Stimulated activated naive CD8-positive, alpha-beta T cell treated with anti-CD3 and anti-CD28 coated beads, Interleukin-15, Interleukin-2, amounts not matched to agents 100 U/mL and 50 U/mL, for 24 hours (primary cell): ENCODE results near the gene UMPS.
"Not testable (repeated sequence)": the region's sequence is repeated elsewhere in the genome, so short reads cannot be mapped to it uniquely, and the experiment has no call there.

Experiments used
- ATAC-seq: fragments of 150-1000 bp; cut with Tn5 transposase; one replicate; pipeline ENCODE4 v1.10.0; 2021
- DNase-seq: peaks from one replicate; pipeline ENCODE4 v3.0.0; 2021

UMPS gene

GRCh38 chr3:124780356-124780755, 50.1 kb downstream of the UMPS start:
- ATAC-seq, result no peak
- no peak for DNase-seq

GRCh38 chr3:124780761-124781475, 50.7 kb downstream of the UMPS start:
- ATAC-seq (no peak), DNase-seq (no peak)

DNA sequence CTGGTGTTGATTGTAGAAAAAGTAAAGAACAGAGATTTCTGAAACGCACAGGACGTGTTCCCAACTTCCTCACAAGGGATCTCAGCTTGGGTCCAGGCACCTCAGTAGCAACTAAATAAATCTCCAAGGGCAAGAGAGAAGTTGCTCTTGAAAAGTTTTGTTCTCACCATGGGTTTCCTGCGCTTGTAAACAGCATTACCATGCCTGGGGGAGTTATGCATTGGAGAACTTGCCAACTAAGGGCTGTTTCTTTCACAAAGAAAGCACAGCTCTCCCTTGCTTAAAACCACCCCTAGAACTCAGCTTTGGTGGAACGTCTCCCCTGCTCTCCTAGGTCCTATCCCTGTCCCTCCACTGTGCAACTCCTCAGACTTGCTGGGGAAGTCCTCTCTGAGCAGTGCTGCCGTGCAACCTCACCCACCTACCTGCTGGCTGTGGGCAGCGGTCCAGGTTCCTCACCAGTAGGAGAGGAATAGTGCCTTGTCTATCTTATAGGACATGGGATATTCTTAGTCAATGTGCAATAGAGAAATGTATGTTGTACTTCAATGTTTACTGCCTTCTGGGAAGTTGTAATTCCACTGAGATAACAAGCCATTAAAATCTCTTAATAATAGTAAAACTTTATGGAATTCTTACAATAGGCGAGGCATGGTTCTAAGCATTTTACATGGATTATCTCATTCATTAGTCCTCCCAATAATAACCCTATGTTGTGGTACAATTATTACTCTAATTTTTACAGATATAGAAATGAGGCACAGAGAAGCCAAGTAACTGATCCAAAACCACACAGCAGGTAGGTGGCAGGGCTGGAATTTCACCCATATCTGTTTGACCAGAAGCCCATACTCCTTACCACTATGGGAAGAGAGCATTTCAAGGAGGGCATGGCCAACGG, 51.5 kb downstream of the UMPS start:
- ATAC-seq, result no peak
- DNase-seq, result no peak

- ATAC-seq, DNase-seq: not testable (repeated sequence)
Observed at GRCh38 chr3:124782377-124782712, 52.1 kb downstream of the UMPS start.

DNA sequence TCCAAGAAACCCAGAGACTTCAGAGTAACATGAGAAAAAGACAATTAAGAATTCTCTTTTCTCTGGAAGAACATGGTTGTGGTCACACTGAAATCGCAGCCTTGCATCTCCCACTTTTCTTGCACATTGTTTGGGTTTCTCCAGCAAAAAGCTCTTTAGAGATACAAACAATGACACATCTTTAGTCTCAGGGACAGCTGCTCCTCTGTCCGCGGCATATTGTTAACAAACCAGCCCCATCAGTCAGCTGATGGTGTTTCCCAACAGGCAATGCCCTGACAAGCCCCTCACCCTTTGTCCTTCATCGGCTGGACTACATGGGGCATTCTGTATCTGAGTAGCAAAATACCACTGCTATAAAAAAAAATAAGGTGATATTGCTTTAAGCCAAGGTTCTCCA, 53.4 kb downstream of the UMPS start:
- no peak for DNase-seq

DNA sequence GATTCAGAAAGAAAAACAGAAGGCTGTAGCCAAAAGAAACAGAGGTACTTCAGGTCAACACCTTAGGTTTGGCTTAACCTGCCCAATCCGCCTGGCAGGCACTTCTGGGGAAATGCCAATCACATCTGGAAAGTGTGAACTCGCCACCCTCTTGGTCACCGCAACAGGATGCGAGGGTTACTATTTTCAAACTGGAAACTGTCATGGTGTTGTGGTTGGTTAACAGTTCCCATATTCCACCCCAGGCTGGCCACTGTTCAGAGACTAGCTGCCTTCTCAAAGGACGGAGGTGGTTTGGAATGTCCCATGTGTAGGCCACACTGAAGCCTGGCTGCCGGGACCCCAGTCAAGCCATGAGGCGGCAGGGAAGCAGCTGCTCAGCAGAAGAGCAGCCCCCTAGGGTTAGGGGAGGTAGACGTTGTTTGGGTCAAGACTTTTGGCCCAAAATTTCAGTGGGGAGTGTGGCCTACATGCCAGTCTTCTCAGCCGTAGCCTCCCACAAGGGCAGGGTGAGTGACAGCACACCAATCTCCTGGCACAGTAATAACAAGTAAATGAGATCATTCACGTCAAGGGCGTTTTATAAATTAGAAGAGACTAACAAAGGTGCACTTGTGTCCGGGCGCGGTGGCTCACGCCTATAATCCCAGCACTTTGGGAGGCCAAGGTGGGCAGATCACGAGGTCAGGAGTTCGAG, 54.6 kb downstream of the UMPS start:
- ATAC-seq, result peak; percentile 10
- DNase-seq, result peak; percentile 9

More for the DNA sequence above, 53.4 kb downstream of the UMPS start:
- no peak for ATAC-seq

- ATAC-seq (no peak), DNase-seq (no peak)
Observed at GRCh38 chr3:124785973-124786372, 55.7 kb downstream of the UMPS start.

- peak; percentile 39 for ATAC-seq
- peak; percentile 15 for DNase-seq
Observed at GRCh38 chr3:124786511-124787241, 56.4 kb downstream of the UMPS start.

GRCh38 chr3:124787476-124788195, 57.4 kb downstream of the UMPS start:
- no peak for DNase-seq
- peak; percentile 67 for ATAC-seq

DNA sequence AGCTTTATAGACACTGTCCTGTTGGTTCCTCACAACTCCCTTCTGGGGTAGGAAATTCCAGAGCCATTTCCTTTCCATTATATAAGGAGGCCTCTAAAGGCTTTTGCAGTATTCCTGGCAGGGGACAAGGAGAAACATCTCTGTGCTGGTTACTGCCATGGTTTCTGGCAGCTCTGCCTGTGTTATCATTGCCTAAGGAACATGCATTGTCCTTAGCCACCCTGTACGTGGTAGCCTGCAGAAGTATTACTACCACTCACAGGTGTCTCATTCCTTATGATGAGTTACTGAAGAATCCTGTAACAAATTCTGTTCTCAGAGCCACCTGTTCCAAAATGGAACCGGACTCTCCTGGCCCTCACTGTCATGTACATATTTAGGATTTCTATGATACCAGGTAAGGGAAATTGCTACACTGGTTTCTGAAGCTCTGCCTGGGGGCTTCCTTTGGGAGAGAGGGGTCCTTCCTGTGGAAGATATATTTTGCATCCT, 58.0 kb downstream of the UMPS start:
- DNase-seq, result no peak
- ATAC-seq, result no peak

- not testable (repeated sequence) for ATAC-seq, DNase-seq
Observed at GRCh38 chr3:124789103-124789502, 58.9 kb downstream of the UMPS start.

GRCh38 chr3:124791142-124791541, 60.9 kb downstream of the UMPS start:
- no peak for DNase-seq
- no peak for ATAC-seq

GRCh38 chr3:124791639-124792151, 61.4 kb downstream of the UMPS start:
- ATAC-seq (peak; percentile 10), DNase-seq (no peak)

- no peak for DNase-seq
- ATAC-seq, result no peak
Observed at GRCh38 chr3:124792341-124793040, 62.2 kb downstream of the UMPS start.

GRCh38 chr3:124793054-124793739, 62.9 kb downstream of the UMPS start:
- ATAC-seq (no peak), DNase-seq (no peak)

DNA sequence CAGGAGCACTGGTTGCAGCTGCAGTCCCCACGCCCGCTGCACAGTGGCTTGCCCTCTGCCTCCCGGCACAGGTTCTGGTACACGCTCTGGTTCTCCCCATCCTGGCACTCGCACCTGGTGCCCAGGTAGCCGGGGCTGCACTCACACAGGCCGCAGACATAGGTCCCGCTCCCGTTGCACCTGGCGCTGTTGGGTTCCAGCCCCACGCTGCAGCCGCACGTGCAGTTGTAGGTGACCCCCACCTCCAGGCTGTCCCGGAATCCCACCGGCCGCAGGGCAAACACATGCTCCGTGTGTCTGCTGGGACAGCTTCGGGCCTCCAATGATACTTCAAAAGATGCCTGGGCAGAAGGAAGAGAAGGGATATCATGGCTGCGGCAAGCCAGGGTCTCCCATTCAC, 66.2 kb downstream of the UMPS start:
- ATAC-seq, result no peak
- no peak for DNase-seq

DNA sequence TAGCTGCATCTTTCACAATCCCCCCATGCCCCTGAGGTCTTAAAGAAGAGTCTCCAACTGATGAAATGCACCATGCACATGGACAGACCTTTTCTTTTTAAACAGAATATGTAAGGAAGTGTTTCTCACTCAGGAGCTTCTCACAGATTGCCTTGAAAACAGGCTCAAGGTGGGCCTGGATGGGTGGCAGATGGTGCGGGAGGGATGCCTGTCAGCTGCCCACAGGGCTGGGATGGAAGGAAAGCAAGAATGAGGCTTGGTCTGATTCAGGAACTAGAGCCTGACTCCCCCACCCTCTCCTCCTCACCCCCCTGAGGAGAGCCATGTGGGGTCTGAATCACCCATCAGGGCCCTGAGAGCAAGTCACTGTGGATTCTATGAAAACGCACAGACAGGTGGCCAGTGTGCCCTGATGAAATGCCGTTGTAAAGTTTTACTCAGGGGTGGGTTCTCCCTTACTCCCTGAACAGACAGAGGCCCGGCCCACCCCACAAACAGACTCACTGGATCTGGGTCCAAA, 67.2 kb downstream of the UMPS start:
- no peak for DNase-seq

More for the DNA sequence above, 67.2 kb downstream of the UMPS start:
- no peak for ATAC-seq
